ENCODE results near the gene RAB28.

GRCh38 chr4:13364653-13365052 is 119.5 kb downstream of the RAB28 start:
- TF ChIP-seq POLR2AphosphoS5 (IDR thresholded peaks at IDR 0.05) (no peak), CTCF (IDR thresholded peaks at IDR 0.05) (no peak), POLR2A (IDR thresholded peaks at IDR 0.05) (no peak)

Data from upper lobe of left lung (tissue), 4 donors.